PFSK-1 (cell line): ENCODE measurements around the gene GPR108.

Source experiments
- POLR2AphosphoS5 ChIP-seq: IDR thresholded peaks from 2 replicates; pipeline ENCODE4 v1.6.1; 2012; ENCODE audit warnings: low read depth, mild to moderate bottlenecking, control low read depth, low read length, moderate library complexity
- REST ChIP-seq, 2 experiments: IDR thresholded peaks; 2 replicates each; pipeline versions ENCODE4 v1.6.1 to v1.8.0; 2011 to 2012; ENCODE audit warnings: low read depth in 2 of 2, low read length in 2 of 2, control low read depth in 1 of 2, inconsistent platforms in 1 of 2, mild to moderate bottlenecking in 1 of 2, moderate library complexity in 1 of 2; ENCODE audit not compliant: insufficient read depth in 1 of 2
- SIN3A ChIP-seq: IDR thresholded peaks from 2 replicates; pipeline ENCODE4 v1.6.1; 2012; ENCODE audit warnings: mild to moderate bottlenecking, low read length, moderate library complexity, borderline replicate concordance; ENCODE audit not compliant: insufficient read depth
- TAF1 ChIP-seq: IDR thresholded peaks from 2 replicates; pipeline ENCODE4 v1.6.1; 2012; ENCODE audit warnings: low read length, control low read depth, borderline replicate concordance; ENCODE audit not compliant: insufficient read depth

GRCh38 chr19:6739390-6739882, 2.1 kb upstream of the GPR108 start, which contains the start of gene TRIP10:
- no peak for TF ChIP-seq SIN3A
- TF ChIP-seq POLR2AphosphoS5 = no peak
- TF ChIP-seq REST (IDR thresholded peaks at IDR 0.05; ENCODE audit: insufficient read depth in 1 of 2, low read depth in 2 of 2, low read length in 2 of 2) = no peak
- no peak for TF ChIP-seq TAF1
